ENCODE measurements around the gene CHCHD3. TPM values are rescaled to one million over a fixed set of nuclear protein-coding genes. Genes with fewer than 3 reads are reported as not detected.
A peak's percentile ranks its signal among the peaks of the same experiment; 100 is the strongest.

The CHCHD3 gene
- total RNA-seq, 6 experiments from 2014 or later = 51.3 to 70.0 (median 65.7) TPM

DNA sequence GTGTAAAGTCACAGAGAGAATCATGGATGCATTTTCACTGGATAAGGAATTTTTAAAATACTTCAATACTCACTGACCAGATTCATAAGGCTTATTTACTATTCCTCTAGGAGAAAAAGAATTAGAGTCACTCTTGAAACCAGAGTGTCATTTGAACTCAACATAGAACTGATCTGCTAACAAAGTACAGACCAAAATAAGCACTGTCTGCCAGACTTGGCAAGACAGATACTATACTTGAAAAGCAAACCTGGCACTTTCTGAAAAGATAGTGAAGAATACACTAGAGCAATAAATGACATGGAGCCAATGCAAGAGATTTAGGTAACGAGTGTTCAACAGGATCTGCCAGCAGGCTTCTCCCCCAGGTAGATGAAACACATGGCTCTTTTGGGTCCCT, 215.3 kb downstream of the CHCHD3 start:
- no peak for DNase-seq
- Mint-ChIP-seq H3K9me3 (no peaks in the 10 kb centered on the region), H3K27me3 (ENCODE audit: insufficient read depth) (no peaks in the 10 kb centered on the region), H3K27ac (peak overlapping the region; percentile 92), H3K4me1 (ENCODE audit: low read depth) (peaks cover 36% of the 10 kb centered on the region), H3K36me3 (ENCODE audit: low read depth) (peaks cover 16% of the 10 kb centered on the region), H3K4me3 (peak overlapping the region; percentile 66)
- TF ChIP-seq, protein P1, sequence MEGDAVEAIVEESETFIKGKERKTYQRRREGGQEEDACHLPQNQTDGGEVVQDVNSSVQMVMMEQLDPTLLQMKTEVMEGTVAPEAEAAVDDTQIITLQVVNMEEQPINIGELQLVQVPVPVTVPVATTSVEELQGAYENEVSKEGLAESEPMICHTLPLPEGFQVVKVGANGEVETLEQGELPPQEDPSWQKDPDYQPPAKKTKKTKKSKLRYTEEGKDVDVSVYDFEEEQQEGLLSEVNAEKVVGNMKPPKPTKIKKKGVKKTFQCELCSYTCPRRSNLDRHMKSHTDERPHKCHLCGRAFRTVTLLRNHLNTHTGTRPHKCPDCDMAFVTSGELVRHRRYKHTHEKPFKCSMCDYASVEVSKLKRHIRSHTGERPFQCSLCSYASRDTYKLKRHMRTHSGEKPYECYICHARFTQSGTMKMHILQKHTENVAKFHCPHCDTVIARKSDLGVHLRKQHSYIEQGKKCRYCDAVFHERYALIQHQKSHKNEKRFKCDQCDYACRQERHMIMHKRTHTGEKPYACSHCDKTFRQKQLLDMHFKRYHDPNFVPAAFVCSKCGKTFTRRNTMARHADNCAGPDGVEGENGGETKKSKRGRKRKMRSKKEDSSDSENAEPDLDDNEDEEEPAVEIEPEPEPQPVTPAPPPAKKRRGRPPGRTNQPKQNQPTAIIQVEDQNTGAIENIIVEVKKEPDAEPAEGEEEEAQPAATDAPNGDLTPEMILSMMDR (IDR thresholded peaks at IDR 0.05) = no peak

DNA sequence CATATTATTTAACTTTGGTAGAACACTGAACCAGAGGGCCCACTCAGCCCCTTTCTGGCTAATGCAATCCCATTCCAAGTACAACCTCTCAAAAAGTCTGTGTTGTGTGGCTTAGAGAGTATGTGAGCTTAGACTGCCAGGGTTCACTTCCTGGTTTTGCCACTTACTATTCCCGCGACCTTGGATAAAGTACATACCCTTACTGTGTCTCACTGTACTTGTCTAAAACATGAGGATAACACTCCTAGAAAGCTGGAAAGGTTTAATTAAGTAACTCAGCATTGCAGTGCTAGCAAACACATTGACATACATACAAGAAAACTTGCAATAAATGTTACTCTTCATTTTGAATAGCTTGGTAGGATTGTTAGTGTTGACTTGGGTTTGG, 215.8 kb downstream of the CHCHD3 start:
- TF ChIP-seq, protein P1 (IDR thresholded peaks at IDR 0.05) = no peak
- H3K9me3 Mint-ChIP-seq = no peaks in the 10 kb centered on the region
- peak overlapping the region; percentile 66 for H3K4me3 Mint-ChIP-seq
- H3K27ac Mint-ChIP-seq = peak overlapping the region; percentile 92
- DNase-seq = no peak
- H3K4me1 Mint-ChIP-seq (ENCODE audit: low read depth) = peaks cover 36% of the 10 kb centered on the region
- no peaks in the 10 kb centered on the region for H3K27me3 Mint-ChIP-seq (ENCODE audit: insufficient read depth)
- peaks cover 17% of the 10 kb centered on the region for H3K36me3 Mint-ChIP-seq (ENCODE audit: low read depth)

DNA sequence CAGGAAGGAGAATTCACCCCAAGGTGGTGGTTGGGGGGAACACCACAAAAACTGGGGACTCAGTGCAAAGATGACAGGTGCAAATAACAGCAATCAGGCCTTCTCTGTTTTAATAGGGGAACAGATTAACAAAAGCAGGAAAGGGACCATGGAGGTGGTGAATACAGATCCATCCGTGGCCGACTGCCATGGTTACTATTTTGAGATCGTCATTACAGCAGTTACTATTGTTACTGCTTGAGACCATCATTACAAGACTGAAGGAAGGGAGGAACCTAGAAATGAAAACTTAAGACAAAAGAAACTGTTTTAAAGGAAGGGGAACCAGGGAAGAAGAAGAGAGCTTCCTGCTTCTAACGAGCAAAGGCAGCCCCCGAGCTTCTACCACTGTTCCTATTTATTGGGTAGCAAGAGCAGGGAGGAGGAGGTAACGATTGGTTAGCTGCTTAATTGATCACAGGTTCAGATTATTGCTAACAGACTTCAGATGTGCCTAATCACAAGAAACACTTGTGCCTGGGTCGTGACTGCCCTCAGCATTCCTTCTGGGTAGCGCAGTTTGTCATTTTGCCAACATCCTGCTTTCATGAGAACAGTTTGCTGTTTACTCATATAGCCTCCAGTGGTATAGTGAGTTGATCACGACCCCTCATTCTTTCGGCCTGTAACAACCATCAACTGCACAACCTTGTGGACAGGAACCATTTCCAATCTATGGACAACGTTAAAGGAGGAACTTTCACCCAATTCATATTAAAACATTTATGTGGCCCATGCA, 216.3 kb downstream of the CHCHD3 start:
- no peaks in the 10 kb centered on the region for H3K9me3 Mint-ChIP-seq
- peak overlapping the region; percentile 92 for H3K27ac Mint-ChIP-seq
- peak overlapping the region; percentile 66 for H3K4me3 Mint-ChIP-seq
- H3K36me3 Mint-ChIP-seq (ENCODE audit: low read depth) = peaks cover 21% of the 10 kb centered on the region
- peak; percentile 86 for DNase-seq
- no peaks in the 10 kb centered on the region for H3K27me3 Mint-ChIP-seq (ENCODE audit: insufficient read depth)
- peaks cover 36% of the 10 kb centered on the region for H3K4me1 Mint-ChIP-seq (ENCODE audit: low read depth)
- TF ChIP-seq, protein P1 (IDR thresholded peaks at IDR 0.05) = no peak

DNA sequence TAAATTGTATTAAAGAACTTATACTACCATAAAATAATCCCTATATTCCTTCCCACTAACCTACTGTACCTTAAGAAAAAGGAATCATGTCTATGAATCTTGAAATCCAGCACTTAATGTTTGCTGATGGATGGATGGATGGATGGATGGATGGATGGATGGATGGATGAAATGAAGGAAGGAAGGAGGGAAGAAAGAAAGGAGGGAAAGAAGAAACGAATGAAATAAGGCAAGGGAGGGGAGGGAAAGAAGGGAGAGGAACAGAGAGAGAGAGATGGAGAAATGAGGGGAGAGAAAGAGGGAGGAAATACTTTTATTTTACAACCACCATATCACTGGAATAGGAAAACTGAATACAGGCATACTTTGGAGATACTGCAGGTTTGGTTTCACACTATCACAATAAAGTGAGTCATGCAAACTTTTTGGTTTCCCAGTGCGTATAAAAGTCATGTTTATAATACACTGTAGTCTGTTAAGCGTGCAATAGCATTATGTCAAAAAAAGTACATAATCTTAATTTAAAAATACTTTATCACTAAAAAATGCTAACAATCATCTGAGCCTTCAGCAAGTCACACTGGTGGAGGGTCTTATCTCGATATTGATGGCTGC, 219.8 kb downstream of the CHCHD3 start:
- H3K27me3 Mint-ChIP-seq (ENCODE audit: insufficient read depth) = no peaks in the 10 kb centered on the region; the same call in 1 of the 2 replicates
- no peak for DNase-seq
- no peaks in the 10 kb centered on the region for H3K9me3 Mint-ChIP-seq
- peaks cover 21% of the 10 kb centered on the region for H3K36me3 Mint-ChIP-seq (ENCODE audit: low read depth)
- TF ChIP-seq, protein P1 (IDR thresholded peaks at IDR 0.05) = no peak
- peaks cover 28% of the 10 kb centered on the region for H3K4me1 Mint-ChIP-seq (ENCODE audit: low read depth)
- H3K4me3 Mint-ChIP-seq = no peak overlapping the region
- no peak overlapping the region for H3K27ac Mint-ChIP-seq

DNA sequence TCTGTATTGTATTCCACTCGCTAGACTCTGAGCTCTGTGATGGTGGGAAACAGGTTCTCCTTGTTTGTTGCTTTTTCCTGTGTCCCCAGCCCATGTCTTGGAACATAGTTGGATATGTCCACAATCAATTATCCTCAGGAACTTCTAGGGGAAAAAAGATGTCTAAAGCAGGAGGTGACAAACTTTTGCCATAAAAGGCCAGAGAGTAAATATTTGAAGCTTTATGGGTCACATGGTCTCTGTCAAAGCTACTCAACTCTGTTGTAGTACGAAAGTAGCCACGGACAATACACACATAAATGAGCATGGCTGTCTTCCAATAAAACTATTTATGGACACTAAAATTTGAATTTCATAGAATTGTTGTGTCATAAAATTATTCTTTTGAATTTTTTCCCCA, 220.5 kb downstream of the CHCHD3 start:
- H3K27ac Mint-ChIP-seq = no peak overlapping the region
- TF ChIP-seq, protein P1 (IDR thresholded peaks at IDR 0.05) = no peak
- peaks cover 21% of the 10 kb centered on the region for H3K4me1 Mint-ChIP-seq (ENCODE audit: low read depth)
- peaks cover 21% of the 10 kb centered on the region for H3K36me3 Mint-ChIP-seq (ENCODE audit: low read depth)
- H3K4me3 Mint-ChIP-seq = no peak overlapping the region
- H3K27me3 Mint-ChIP-seq (ENCODE audit: insufficient read depth) = no peaks in the 10 kb centered on the region; the same call in 1 of the 2 replicates
- H3K9me3 Mint-ChIP-seq = no peaks in the 10 kb centered on the region
- no peak for DNase-seq

Measured in HFFc6 (cell line).